Glutamatergic neuron (in vitro differentiated cells): ENCODE data around the gene PRPF40B. TPM values are rescaled to one million over a fixed set of nuclear protein-coding genes. Genes with fewer than 3 reads are reported as not detected.
A peak's percentile ranks its signal among the peaks of the same experiment; 100 is the strongest.

ENCODE experiments used
- DNase-seq: peaks from one replicate; pipeline ENCODE4 v3.0.0; 2022
- H3K27ac Mint-ChIP-seq: one replicate; pipeline ENCODE4 v1.8.0; 2020; ENCODE audit warnings: mild to moderate bottlenecking, mixed read lengths, inconsistent platforms; ENCODE audit not compliant: unreplicated experiment
- H3K27me3 Mint-ChIP-seq: one replicate; pipeline ENCODE4 v1.8.0; 2020; ENCODE audit warnings: mild to moderate bottlenecking, moderate library complexity, mixed read lengths, inconsistent platforms; ENCODE audit not compliant: unreplicated experiment
- H3K36me3 Mint-ChIP-seq: one replicate; pipeline ENCODE4 v1.8.0; 2020; ENCODE audit warnings: mild to moderate bottlenecking, mixed read lengths, inconsistent platforms; ENCODE audit not compliant: unreplicated experiment
- H3K4me1 Mint-ChIP-seq: one replicate; pipeline ENCODE4 v1.8.0; 2020; ENCODE audit warnings: mild to moderate bottlenecking, low read depth, mixed read lengths, inconsistent platforms; ENCODE audit not compliant: unreplicated experiment
- H3K4me3 Mint-ChIP-seq: one replicate; pipeline ENCODE4 v1.8.0; 2020; ENCODE audit warnings: mild to moderate bottlenecking, mixed read lengths, inconsistent platforms; ENCODE audit not compliant: unreplicated experiment
- H3K9me3 Mint-ChIP-seq: one replicate; pipeline ENCODE4 v1.8.0; 2020; ENCODE audit warnings: mild to moderate bottlenecking, moderate library complexity, mixed read lengths, inconsistent platforms; ENCODE audit not compliant: unreplicated experiment
- CTCF ChIP-seq: fragments of 200-600 bp; sonication (generic); IDR thresholded peaks from one replicate; pipeline ENCODE4 v1.5.0; 2021; ENCODE audit not compliant: partially characterized antibody, unreplicated experiment
- total RNA-seq: library from RNA; stranded (reverse); fragmentation: NEBNext Ultra II Directional; extraction: Animal tissue kit (Norgen Biotek cat#: 25700); gene quantifications from one replicate; pipeline ENCODE4 v1.2.1, GENCODE V29; 2021; ENCODE audit not compliant: unreplicated experiment

The PRPF40B gene
- total RNA-seq, 1 donor from 2014 or later, result 26.4 TPM

- no peak for TF ChIP-seq CTCF
- no peak for DNase-seq
- H3K27ac Mint-ChIP-seq, result no peak overlapping the region
- H3K36me3 Mint-ChIP-seq, result peaks cover 2% of the 10 kb centered on the region
- peaks cover 4% of the 10 kb centered on the region for H3K27me3 Mint-ChIP-seq
- peaks cover 24% of the 10 kb centered on the region for H3K4me1 Mint-ChIP-seq
- H3K4me3 Mint-ChIP-seq, result peak overlapping the region; percentile 40
- peaks cover 7% of the 10 kb centered on the region for H3K9me3 Mint-ChIP-seq
Observed at GRCh38 chr12:49585477-49586459, 37.6 kb upstream of the PRPF40B start.

GRCh38 chr12:49587174-49587908 lies 36.0 kb upstream of the PRPF40B start:
- no peak overlapping the region for H3K27ac Mint-ChIP-seq
- no peak for DNase-seq
- H3K9me3 Mint-ChIP-seq, result peaks cover 7% of the 10 kb centered on the region
- peaks cover 4% of the 10 kb centered on the region for H3K27me3 Mint-ChIP-seq
- peaks cover 20% of the 10 kb centered on the region for H3K4me1 Mint-ChIP-seq
- no peak overlapping the region for H3K4me3 Mint-ChIP-seq
- TF ChIP-seq CTCF, result no peak
- peaks cover 6% of the 10 kb centered on the region for H3K36me3 Mint-ChIP-seq

- Mint-ChIP-seq H3K27me3 (peaks cover 4% of the 10 kb centered on the region), H3K9me3 (peaks cover 5% of the 10 kb centered on the region), H3K4me3 (no peak overlapping the region), H3K4me1 (peaks cover 20% of the 10 kb centered on the region), H3K27ac (no peak overlapping the region), H3K36me3 (peaks cover 6% of the 10 kb centered on the region)
- no peak for TF ChIP-seq CTCF
- no peak for DNase-seq
Observed at GRCh38 chr12:49588281-49588680, 35.1 kb upstream of the PRPF40B start.

- DNase-seq, result no peak
- peaks cover 4% of the 10 kb centered on the region for H3K27me3 Mint-ChIP-seq
Observed at GRCh38 chr12:49588721-49589516, 34.4 kb upstream of the PRPF40B start.

More at GRCh38 chr12:49588721-49589516, 34.4 kb upstream of the PRPF40B start:
- H3K27ac Mint-ChIP-seq, result no peak overlapping the region
- peaks cover 17% of the 10 kb centered on the region for H3K4me1 Mint-ChIP-seq
- peaks cover 6% of the 10 kb centered on the region for H3K36me3 Mint-ChIP-seq
- peaks cover 5% of the 10 kb centered on the region for H3K9me3 Mint-ChIP-seq
- TF ChIP-seq CTCF, result no peak
- no peak overlapping the region for H3K4me3 Mint-ChIP-seq
